Uterus (tissue), 2 donors: ENCODE results near the gene SP2.

Experiments
- CTCF ChIP-seq, 4 experiments: fragments of 200-600 bp in 2 of 4; fragments of 450-650 bp in 2 of 4; sonication (generic) in 2 of 4; IDR thresholded peaks; one replicate each; pipeline ENCODE4 v1.5.1; 2016 to 2019; ENCODE audit warnings: antibody characterized with exemption in 4 of 4, mild to moderate bottlenecking in 2 of 4, moderate library complexity in 1 of 4
- POLR2A ChIP-seq, 2 donors: fragments of 450-650 bp; IDR thresholded peaks; one replicate each; pipeline ENCODE4 v1.6.1; 2016; ENCODE audit warnings: antibody characterized with exemption in 2 of 2, mild to moderate bottlenecking in 1 of 2, moderate library complexity in 1 of 2

GRCh38 chr17:47852113-47852949, 43.7 kb upstream of the SP2 start:
- TF ChIP-seq CTCF (IDR thresholded peaks at IDR 0.05) (no peak), POLR2A (IDR thresholded peaks at IDR 0.05) (no peak)
